Activated naive CD4-positive, alpha-beta T cell treated with anti-CD3 and anti-CD28 coated beads, Interleukin-2, amount 50 U/mL, for 24 hours (primary cell): Measurements from ENCODE around the gene HSF2BP.
"Not testable (repeated sequence)": the region's sequence is repeated elsewhere in the genome, so short reads cannot be mapped to it uniquely, and the experiment has no call there.

Experiments used
- H3K27ac Mint-ChIP-seq: one replicate; pipeline ENCODE4 v1.8.0; 2021; ENCODE audit warnings: mild to moderate bottlenecking, mixed read lengths
- H3K27me3 Mint-ChIP-seq: one replicate; pipeline ENCODE4 v1.8.0; 2021; ENCODE audit warnings: mixed read lengths
- H3K36me3 Mint-ChIP-seq: one replicate; pipeline ENCODE4 v1.8.0; 2021; ENCODE audit warnings: mixed read lengths
- H3K4me1 Mint-ChIP-seq: one replicate; pipeline ENCODE4 v1.8.0; 2021; ENCODE audit warnings: mixed read lengths
- H3K4me3 Mint-ChIP-seq: one replicate; pipeline ENCODE4 v1.8.0; 2021; ENCODE audit warnings: mild to moderate bottlenecking, mixed read lengths
- H3K9me3 Mint-ChIP-seq: one replicate; pipeline ENCODE4 v1.8.0; 2021; ENCODE audit warnings: mixed read lengths

The HSF2BP gene

GRCh38 chr21:43603641-43604504, 55.4 kb downstream of the HSF2BP start:
- H3K27ac Mint-ChIP-seq = no peak overlapping the region
- peaks cover 8% of the 10 kb centered on the region for H3K4me1 Mint-ChIP-seq
- no peak overlapping the region for H3K4me3 Mint-ChIP-seq
- H3K9me3 Mint-ChIP-seq = no peaks in the 10 kb centered on the region
- H3K36me3 Mint-ChIP-seq = no peaks in the 10 kb centered on the region
- no peaks in the 10 kb centered on the region for H3K27me3 Mint-ChIP-seq

GRCh38 chr21:43603233-43603626, 56.1 kb downstream of the HSF2BP start:
- H3K9me3 Mint-ChIP-seq = no peaks in the 10 kb centered on the region
- no peak overlapping the region for H3K4me3 Mint-ChIP-seq
- H3K27ac Mint-ChIP-seq = no peak overlapping the region
- no peaks in the 10 kb centered on the region for H3K27me3 Mint-ChIP-seq
- H3K36me3 Mint-ChIP-seq = no peaks in the 10 kb centered on the region
- peaks cover 8% of the 10 kb centered on the region for H3K4me1 Mint-ChIP-seq

GRCh38 chr21:43602266-43603232, 56.7 kb downstream of the HSF2BP start:
- Mint-ChIP-seq H3K4me1 (peaks cover 8% of the 10 kb centered on the region), H3K36me3 (no peaks in the 10 kb centered on the region), H3K27ac (no peak overlapping the region), H3K9me3 (no peaks in the 10 kb centered on the region), H3K27me3 (no peaks in the 10 kb centered on the region), H3K4me3 (no peak overlapping the region)

- Mint-ChIP-seq H3K9me3 (no peaks in the 10 kb centered on the region), H3K27me3 (no peaks in the 10 kb centered on the region), H3K4me1 (peaks cover 8% of the 10 kb centered on the region), H3K36me3 (no peaks in the 10 kb centered on the region), H3K4me3 (no peak overlapping the region), H3K27ac (no peak overlapping the region)
Observed at GRCh38 chr21:43600642-43601402, 58.5 kb downstream of the HSF2BP start.

- H3K36me3 Mint-ChIP-seq = no peaks in the 10 kb centered on the region
- no peaks in the 10 kb centered on the region for H3K27me3 Mint-ChIP-seq
- H3K27ac Mint-ChIP-seq = no peak overlapping the region
- H3K4me3 Mint-ChIP-seq = no peak overlapping the region
- peaks cover 8% of the 10 kb centered on the region for H3K4me1 Mint-ChIP-seq
- no peaks in the 10 kb centered on the region for H3K9me3 Mint-ChIP-seq
Observed at GRCh38 chr21:43599728-43600127, 59.6 kb downstream of the HSF2BP start.

GRCh38 chr21:43598416-43599120, 60.7 kb downstream of the HSF2BP start:
- Mint-ChIP-seq H3K36me3 (no peaks in the 10 kb centered on the region), H3K27me3 (no peaks in the 10 kb centered on the region), H3K4me1 (peaks cover 8% of the 10 kb centered on the region), H3K27ac (no peak overlapping the region), H3K4me3 (no peak overlapping the region), H3K9me3 (no peaks in the 10 kb centered on the region)

- Mint-ChIP-seq H3K9me3 (no peaks in the 10 kb centered on the region), H3K27me3 (no peaks in the 10 kb centered on the region), H3K4me1 (peaks cover 8% of the 10 kb centered on the region), H3K36me3 (no peaks in the 10 kb centered on the region), H3K27ac (no peak overlapping the region), H3K4me3 (no peak overlapping the region)
Observed at GRCh38 chr21:43597540-43598250, 61.6 kb downstream of the HSF2BP start.

- no peak overlapping the region for H3K4me3 Mint-ChIP-seq
- H3K36me3 Mint-ChIP-seq = no peaks in the 10 kb centered on the region
- H3K27ac Mint-ChIP-seq = no peak overlapping the region
- peaks cover 5% of the 10 kb centered on the region for H3K4me1 Mint-ChIP-seq
- no peaks in the 10 kb centered on the region for H3K27me3 Mint-ChIP-seq
- no peaks in the 10 kb centered on the region for H3K9me3 Mint-ChIP-seq
Observed at GRCh38 chr21:43597052-43597451, 62.2 kb downstream of the HSF2BP start.

GRCh38 chr21:43596616-43597015, 62.7 kb downstream of the HSF2BP start:
- H3K36me3 Mint-ChIP-seq = no peaks in the 10 kb centered on the region
- H3K27ac Mint-ChIP-seq = no peak overlapping the region
- H3K4me3 Mint-ChIP-seq = no peak overlapping the region
- no peaks in the 10 kb centered on the region for H3K27me3 Mint-ChIP-seq
- peaks cover under 1% of the 10 kb centered on the region for H3K4me1 Mint-ChIP-seq
- H3K9me3 Mint-ChIP-seq = no peaks in the 10 kb centered on the region

- not testable (repeated sequence) for H3K4me3 Mint-ChIP-seq, H3K36me3 Mint-ChIP-seq, H3K9me3 Mint-ChIP-seq, H3K27me3 Mint-ChIP-seq, H3K4me1 Mint-ChIP-seq, H3K27ac Mint-ChIP-seq
Observed at GRCh38 chr21:43595769-43596168, 63.5 kb downstream of the HSF2BP start.

GRCh38 chr21:43593078-43593477, 66.2 kb downstream of the HSF2BP start:
- peaks cover 1% of the 10 kb centered on the region for H3K36me3 Mint-ChIP-seq
- H3K27me3 Mint-ChIP-seq = no peaks in the 10 kb centered on the region
- no peaks in the 10 kb centered on the region for H3K4me1 Mint-ChIP-seq
- no peak overlapping the region for H3K27ac Mint-ChIP-seq
- H3K4me3 Mint-ChIP-seq = no peak overlapping the region
- no peaks in the 10 kb centered on the region for H3K9me3 Mint-ChIP-seq

GRCh38 chr21:43591571-43591970, 67.7 kb downstream of the HSF2BP start:
- Mint-ChIP-seq H3K27ac (no peak overlapping the region), H3K4me3 (no peak overlapping the region), H3K4me1 (no peaks in the 10 kb centered on the region), H3K36me3 (peaks cover 1% of the 10 kb centered on the region), H3K9me3 (no peaks in the 10 kb centered on the region), H3K27me3 (no peaks in the 10 kb centered on the region)

GRCh38 chr21:43590194-43590593, 69.1 kb downstream of the HSF2BP start:
- Mint-ChIP-seq H3K36me3 (peaks cover 1% of the 10 kb centered on the region), H3K4me1 (no peaks in the 10 kb centered on the region), H3K9me3 (no peaks in the 10 kb centered on the region), H3K27me3 (no peaks in the 10 kb centered on the region), H3K4me3 (no peak overlapping the region), H3K27ac (no peak overlapping the region)

GRCh38 chr21:43588957-43589356, 70.3 kb downstream of the HSF2BP start:
- Mint-ChIP-seq H3K27ac (no peak overlapping the region), H3K36me3 (peaks cover 1% of the 10 kb centered on the region), H3K4me3 (no peak overlapping the region)

More at GRCh38 chr21:43588957-43589356, 70.3 kb downstream of the HSF2BP start:
- H3K4me1 Mint-ChIP-seq = no peaks in the 10 kb centered on the region
- H3K9me3 Mint-ChIP-seq = no peaks in the 10 kb centered on the region
- no peaks in the 10 kb centered on the region for H3K27me3 Mint-ChIP-seq
